ENCODE data around the gene PHKB.

The PHKB gene

DNA sequence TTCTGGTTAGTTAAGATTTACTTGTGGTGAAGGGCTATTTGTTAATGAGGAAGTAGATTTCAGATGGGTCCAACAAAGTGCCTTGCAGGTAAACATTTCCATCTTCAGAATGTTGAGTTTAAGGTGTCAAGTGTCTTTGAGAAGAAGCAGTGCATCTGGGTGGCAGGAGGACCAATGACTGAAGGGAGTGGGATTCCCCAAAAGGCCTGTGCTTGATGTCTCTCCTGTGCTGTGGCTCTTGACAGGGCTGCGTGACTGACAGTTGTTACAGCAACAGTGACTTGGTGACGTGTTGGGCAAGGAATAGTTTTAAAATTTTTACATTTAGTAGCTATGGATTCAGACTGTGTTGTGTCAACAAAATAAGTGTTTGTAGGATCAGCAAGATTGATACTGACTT lies 149.9 kb downstream of the PHKB start:
- Histone ChIP-seq H3K4me1 (ENCODE audit: low read length) (no peaks in the 10 kb centered on the region), H3K36me3 (replicated peaks; ENCODE audit: insufficient read depth, low read length) (no peaks in the 10 kb centered on the region), H3K4me3 (ENCODE audit: low read length) (no peak overlapping the region), H3K27me3 (replicated peaks; ENCODE audit: insufficient read depth, low read length) (no peaks in the 10 kb centered on the region), H3K9ac (ENCODE audit: low read length) (no peak overlapping the region), H4K20me1 (ENCODE audit: insufficient read depth, low read length) (no peaks in the 10 kb centered on the region), H3K4me2 (ENCODE audit: low read depth, low read length) (no peak overlapping the region), H3F3A (ENCODE audit: insufficient read depth, low read length) (no peaks in the 10 kb centered on the region), H3K9me3 (replicated peaks; ENCODE audit: insufficient read depth, low read length) (no peaks in the 10 kb centered on the region), H3K27ac (ENCODE audit: low read length) (no peak overlapping the region), H3K9me2 (replicated peaks; ENCODE audit: insufficient read depth, low read length) (no peaks in the 10 kb centered on the region), H3K79me2 (ENCODE audit: low read length) (no peaks in the 10 kb centered on the region), H2AFZ (ENCODE audit: low read length) (no peak overlapping the region)
- DNase-seq = no peak
- TF ChIP-seq EZH2phosphoT487 (IDR thresholded peaks at IDR 0.05; ENCODE audit: low read length) = no peak
- TF ChIP-seq, protein P1, sequence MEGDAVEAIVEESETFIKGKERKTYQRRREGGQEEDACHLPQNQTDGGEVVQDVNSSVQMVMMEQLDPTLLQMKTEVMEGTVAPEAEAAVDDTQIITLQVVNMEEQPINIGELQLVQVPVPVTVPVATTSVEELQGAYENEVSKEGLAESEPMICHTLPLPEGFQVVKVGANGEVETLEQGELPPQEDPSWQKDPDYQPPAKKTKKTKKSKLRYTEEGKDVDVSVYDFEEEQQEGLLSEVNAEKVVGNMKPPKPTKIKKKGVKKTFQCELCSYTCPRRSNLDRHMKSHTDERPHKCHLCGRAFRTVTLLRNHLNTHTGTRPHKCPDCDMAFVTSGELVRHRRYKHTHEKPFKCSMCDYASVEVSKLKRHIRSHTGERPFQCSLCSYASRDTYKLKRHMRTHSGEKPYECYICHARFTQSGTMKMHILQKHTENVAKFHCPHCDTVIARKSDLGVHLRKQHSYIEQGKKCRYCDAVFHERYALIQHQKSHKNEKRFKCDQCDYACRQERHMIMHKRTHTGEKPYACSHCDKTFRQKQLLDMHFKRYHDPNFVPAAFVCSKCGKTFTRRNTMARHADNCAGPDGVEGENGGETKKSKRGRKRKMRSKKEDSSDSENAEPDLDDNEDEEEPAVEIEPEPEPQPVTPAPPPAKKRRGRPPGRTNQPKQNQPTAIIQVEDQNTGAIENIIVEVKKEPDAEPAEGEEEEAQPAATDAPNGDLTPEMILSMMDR (IDR thresholded peaks at IDR 0.05; ENCODE audit: low read length) = no peak

DNA sequence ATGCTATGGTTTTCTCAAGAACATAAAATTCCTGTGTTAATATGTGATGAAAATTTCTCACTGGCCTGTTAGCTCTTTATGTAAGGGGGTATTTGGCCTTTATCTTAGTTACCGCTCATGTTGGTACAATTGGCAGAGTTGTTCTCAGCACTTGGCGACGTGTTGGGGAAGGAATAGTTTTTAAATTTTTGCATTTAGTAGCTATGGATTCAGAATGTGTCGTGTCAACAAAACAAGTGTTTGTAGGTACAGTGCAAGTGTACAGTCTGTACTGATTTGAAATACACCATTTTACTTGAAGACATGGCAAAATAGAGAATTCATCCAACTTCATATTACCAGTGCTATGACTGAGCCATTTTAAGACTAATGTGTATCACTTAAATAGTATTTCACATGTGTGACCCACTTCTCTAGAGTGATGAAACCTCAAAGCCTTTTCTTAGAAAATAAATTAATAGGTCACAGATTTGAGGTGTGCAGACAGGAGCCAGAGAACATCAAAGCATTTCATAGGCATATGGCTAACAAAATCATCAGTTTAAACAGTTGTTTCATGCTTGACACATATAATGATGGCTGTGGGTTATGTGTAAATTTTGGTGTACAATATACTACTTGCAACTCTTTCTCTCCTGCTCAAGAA lies 150.8 kb downstream of the PHKB start:
- no peaks in the 10 kb centered on the region for H3K27me3 ChIP-seq (replicated peaks; ENCODE audit: insufficient read depth, low read length)
- no peak for DNase-seq
- no peaks in the 10 kb centered on the region for H3K4me1 ChIP-seq (ENCODE audit: low read length)
- no peak overlapping the region for H3K9ac ChIP-seq (ENCODE audit: low read length)
- no peak overlapping the region for H2AFZ ChIP-seq (ENCODE audit: low read length)
- H3K4me3 ChIP-seq (ENCODE audit: low read length) = no peak overlapping the region
- no peaks in the 10 kb centered on the region for H3F3A ChIP-seq (ENCODE audit: insufficient read depth, low read length)
- H3K27ac ChIP-seq (ENCODE audit: low read length) = no peak overlapping the region
- H4K20me1 ChIP-seq (ENCODE audit: insufficient read depth, low read length) = no peaks in the 10 kb centered on the region
- no peak overlapping the region for H3K4me2 ChIP-seq (ENCODE audit: low read depth, low read length)
- no peak for TF ChIP-seq EZH2phosphoT487 (IDR thresholded peaks at IDR 0.05; ENCODE audit: low read length)
- TF ChIP-seq, protein P1 (IDR thresholded peaks at IDR 0.05; ENCODE audit: low read length) = no peak
- no peaks in the 10 kb centered on the region for H3K9me2 ChIP-seq (replicated peaks; ENCODE audit: insufficient read depth, low read length)
- no peaks in the 10 kb centered on the region for H3K9me3 ChIP-seq (replicated peaks; ENCODE audit: insufficient read depth, low read length)
- no peaks in the 10 kb centered on the region for H3K79me2 ChIP-seq (ENCODE audit: low read length)
- no peaks in the 10 kb centered on the region for H3K36me3 ChIP-seq (replicated peaks; ENCODE audit: insufficient read depth, low read length)

DNA sequence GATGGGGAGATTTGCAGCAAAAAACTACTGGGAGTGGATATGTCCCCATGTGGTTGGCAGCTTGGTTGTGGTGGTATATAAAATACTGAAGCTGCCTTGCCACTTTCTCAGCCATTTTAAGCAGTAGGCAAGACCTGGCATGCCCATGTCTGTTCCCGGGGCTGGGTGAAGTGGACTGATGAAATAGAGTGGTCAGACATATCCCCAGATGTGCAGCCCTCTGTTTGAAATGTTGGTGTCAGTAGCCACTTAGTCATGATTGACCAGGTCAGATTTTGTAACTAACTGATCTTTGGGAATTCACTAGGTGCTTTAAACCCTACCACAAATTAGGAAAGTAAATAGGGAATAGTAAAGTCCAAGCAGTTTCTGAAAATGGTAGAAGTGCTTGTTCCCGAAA lies 151.6 kb downstream of the PHKB start:
- Histone ChIP-seq H3K27me3 (replicated peaks; ENCODE audit: insufficient read depth, low read length) (no peaks in the 10 kb centered on the region), H4K20me1 (ENCODE audit: insufficient read depth, low read length) (no peaks in the 10 kb centered on the region), H3K9me2 (replicated peaks; ENCODE audit: insufficient read depth, low read length) (no peaks in the 10 kb centered on the region), H3K4me2 (ENCODE audit: low read depth, low read length) (no peak overlapping the region), H2AFZ (ENCODE audit: low read length) (no peak overlapping the region), H3F3A (ENCODE audit: insufficient read depth, low read length) (no peaks in the 10 kb centered on the region), H3K9me3 (replicated peaks; ENCODE audit: insufficient read depth, low read length) (no peaks in the 10 kb centered on the region), H3K27ac (ENCODE audit: low read length) (no peak overlapping the region), H3K36me3 (replicated peaks; ENCODE audit: insufficient read depth, low read length) (no peaks in the 10 kb centered on the region), H3K9ac (ENCODE audit: low read length) (no peak overlapping the region), H3K79me2 (ENCODE audit: low read length) (no peaks in the 10 kb centered on the region), H3K4me1 (ENCODE audit: low read length) (no peaks in the 10 kb centered on the region), H3K4me3 (ENCODE audit: low read length) (no peak overlapping the region)
- no peak for TF ChIP-seq EZH2 (optimal IDR thresholded peaks at IDR 0.05; ENCODE audit: low read depth, low read length)
- TF ChIP-seq, protein P1 (IDR thresholded peaks at IDR 0.05; ENCODE audit: low read length) = no peak
- TF ChIP-seq EZH2phosphoT487 (IDR thresholded peaks at IDR 0.05; ENCODE audit: low read length) = no peak
- no peak for DNase-seq

Measured in MM.1S (cell line).